ENCODE data around the gene NT5E.

The NT5E gene

DNA sequence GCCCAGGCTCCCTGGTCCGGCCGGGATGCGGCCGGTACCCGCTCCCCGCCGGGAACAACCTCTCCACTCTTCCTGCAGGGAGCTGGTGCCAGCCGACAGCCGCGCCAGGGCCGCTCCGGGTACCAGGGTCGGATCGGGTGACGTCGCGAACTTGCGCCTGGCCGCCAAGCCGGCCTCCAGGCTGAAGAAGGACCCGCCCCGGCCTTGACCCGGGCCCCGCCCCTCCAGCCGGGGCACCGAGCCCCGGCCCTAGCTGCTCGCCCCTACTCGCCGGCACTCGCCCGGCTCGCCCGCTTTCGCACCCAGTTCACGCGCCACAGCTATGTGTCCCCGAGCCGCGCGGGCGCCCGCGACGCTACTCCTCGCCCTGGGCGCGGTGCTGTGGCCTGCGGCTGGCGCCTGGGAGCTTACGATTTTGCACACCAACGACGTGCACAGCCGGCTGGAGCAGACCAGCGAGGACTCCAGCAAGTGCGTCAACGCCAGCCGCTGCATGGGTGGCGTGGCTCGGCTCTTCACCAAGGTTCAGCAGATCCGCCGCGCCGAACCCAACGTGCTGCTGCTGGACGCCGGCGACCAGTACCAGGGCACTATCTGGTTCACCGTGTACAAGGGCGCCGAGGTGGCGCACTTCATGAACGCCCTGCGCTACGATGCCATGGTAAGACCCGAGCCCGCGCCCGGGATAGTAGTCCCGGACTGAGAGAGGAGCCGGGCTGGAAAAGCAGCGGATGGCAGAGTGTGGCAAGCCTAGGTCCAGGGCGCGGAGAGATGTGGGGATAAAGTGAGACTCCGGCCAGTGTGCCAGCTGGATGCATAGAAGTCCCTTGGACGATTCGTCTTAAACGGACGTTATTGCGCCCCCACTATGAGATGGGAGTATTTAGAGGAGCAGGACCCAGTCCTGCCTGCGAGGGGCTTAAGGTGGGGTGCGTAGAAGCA lies at the start of gene NT5E:
TSS of gene NT5E (plus strand) at position 266 of the 942 bp plus-strand sequence. CDS start at position 323, 57 bp downstream.
- Histone ChIP-seq H3K9me3 (ENCODE audit: low read length) (no peaks in the 10 kb centered on the region), H3K4me2 (ENCODE audit: low read length) (no peak within 1 kb of the TSS), H3K36me3 (ENCODE audit: insufficient read depth, low read length) (no peaks in the 10 kb centered on the region), H3K9ac (ENCODE audit: low read length) (no peak within 1 kb of the TSS), H3F3A (ENCODE audit: insufficient read depth, low read length) (no peaks in the 10 kb centered on the region), H3K4me3 (ENCODE audit: low read depth, low read length, poor library complexity, severe bottlenecking) (no peak within 1 kb of the TSS), H3K4me1 (ENCODE audit: insufficient read depth, low read length, severe bottlenecking) (no peaks in the 10 kb centered on the region), H3K9me2 (ENCODE audit: low read depth, low read length) (no peaks in the 10 kb centered on the region), H3K79me2 (ENCODE audit: insufficient read depth, low read length) (no peaks in the 10 kb centered on the region), H3K27me3 (ENCODE audit: insufficient read depth, low read length) (no peaks in the 10 kb centered on the region), H2AFZ (ENCODE audit: low read length) (no peak within 1 kb of the TSS), H4K20me1 (ENCODE audit: insufficient read depth, low read length) (no peaks in the 10 kb centered on the region), H3K27ac (ENCODE audit: low read depth, low read length, poor library complexity, severe bottlenecking) (no peak within 1 kb of the TSS)
- TF ChIP-seq, protein P1, sequence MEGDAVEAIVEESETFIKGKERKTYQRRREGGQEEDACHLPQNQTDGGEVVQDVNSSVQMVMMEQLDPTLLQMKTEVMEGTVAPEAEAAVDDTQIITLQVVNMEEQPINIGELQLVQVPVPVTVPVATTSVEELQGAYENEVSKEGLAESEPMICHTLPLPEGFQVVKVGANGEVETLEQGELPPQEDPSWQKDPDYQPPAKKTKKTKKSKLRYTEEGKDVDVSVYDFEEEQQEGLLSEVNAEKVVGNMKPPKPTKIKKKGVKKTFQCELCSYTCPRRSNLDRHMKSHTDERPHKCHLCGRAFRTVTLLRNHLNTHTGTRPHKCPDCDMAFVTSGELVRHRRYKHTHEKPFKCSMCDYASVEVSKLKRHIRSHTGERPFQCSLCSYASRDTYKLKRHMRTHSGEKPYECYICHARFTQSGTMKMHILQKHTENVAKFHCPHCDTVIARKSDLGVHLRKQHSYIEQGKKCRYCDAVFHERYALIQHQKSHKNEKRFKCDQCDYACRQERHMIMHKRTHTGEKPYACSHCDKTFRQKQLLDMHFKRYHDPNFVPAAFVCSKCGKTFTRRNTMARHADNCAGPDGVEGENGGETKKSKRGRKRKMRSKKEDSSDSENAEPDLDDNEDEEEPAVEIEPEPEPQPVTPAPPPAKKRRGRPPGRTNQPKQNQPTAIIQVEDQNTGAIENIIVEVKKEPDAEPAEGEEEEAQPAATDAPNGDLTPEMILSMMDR (IDR thresholded peaks at IDR 0.05; ENCODE audit: low read length): no peak
- no peak for TF ChIP-seq EZH2 (IDR thresholded peaks at IDR 0.05; ENCODE audit: borderline replicate concordance, low read length)

DNA sequence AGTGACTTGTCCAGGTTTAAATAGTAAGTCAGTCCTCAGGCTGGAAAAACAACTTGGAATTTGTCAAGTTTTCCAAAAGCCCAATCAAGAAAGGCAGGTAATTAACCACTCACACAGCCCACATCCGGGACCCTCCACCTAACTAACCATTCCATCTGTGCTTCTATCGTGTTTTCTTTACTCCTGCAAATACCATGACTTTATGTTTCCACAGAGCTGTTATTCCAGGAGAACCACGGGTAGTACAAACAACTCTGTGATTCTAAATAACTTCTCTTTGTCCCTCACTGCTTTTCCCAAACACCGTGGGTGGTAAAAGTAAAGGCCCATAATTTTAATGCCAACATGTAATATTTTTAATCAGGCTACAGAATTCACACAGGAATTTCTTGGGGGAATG lies 49.6 kb upstream of the NT5E start:
- Histone ChIP-seq H3K9ac (ENCODE audit: low read length) (no peak overlapping the region), H3K4me3 (ENCODE audit: low read depth, low read length, poor library complexity, severe bottlenecking) (no peak overlapping the region), H4K20me1 (ENCODE audit: insufficient read depth, low read length) (no peaks in the 10 kb centered on the region), H3K9me3 (ENCODE audit: low read length) (no peaks in the 10 kb centered on the region), H2AFZ (ENCODE audit: low read length) (no peak overlapping the region), H3K36me3 (ENCODE audit: insufficient read depth, low read length) (no peaks in the 10 kb centered on the region), H3K9me2 (ENCODE audit: low read depth, low read length) (no peaks in the 10 kb centered on the region), H3K79me2 (ENCODE audit: insufficient read depth, low read length) (no peaks in the 10 kb centered on the region), H3K27me3 (ENCODE audit: insufficient read depth, low read length) (no peaks in the 10 kb centered on the region), H3F3A (ENCODE audit: insufficient read depth, low read length) (no peaks in the 10 kb centered on the region), H3K4me1 (ENCODE audit: insufficient read depth, low read length, severe bottlenecking) (no peaks in the 10 kb centered on the region), H3K4me2 (ENCODE audit: low read length) (no peak overlapping the region), H3K27ac (ENCODE audit: low read depth, low read length, poor library complexity, severe bottlenecking) (no peak overlapping the region)
- no peak for TF ChIP-seq EZH2 (IDR thresholded peaks at IDR 0.05; ENCODE audit: borderline replicate concordance, low read length)
- TF ChIP-seq, protein P1 (IDR thresholded peaks at IDR 0.05; ENCODE audit: low read length): no peak

DNA sequence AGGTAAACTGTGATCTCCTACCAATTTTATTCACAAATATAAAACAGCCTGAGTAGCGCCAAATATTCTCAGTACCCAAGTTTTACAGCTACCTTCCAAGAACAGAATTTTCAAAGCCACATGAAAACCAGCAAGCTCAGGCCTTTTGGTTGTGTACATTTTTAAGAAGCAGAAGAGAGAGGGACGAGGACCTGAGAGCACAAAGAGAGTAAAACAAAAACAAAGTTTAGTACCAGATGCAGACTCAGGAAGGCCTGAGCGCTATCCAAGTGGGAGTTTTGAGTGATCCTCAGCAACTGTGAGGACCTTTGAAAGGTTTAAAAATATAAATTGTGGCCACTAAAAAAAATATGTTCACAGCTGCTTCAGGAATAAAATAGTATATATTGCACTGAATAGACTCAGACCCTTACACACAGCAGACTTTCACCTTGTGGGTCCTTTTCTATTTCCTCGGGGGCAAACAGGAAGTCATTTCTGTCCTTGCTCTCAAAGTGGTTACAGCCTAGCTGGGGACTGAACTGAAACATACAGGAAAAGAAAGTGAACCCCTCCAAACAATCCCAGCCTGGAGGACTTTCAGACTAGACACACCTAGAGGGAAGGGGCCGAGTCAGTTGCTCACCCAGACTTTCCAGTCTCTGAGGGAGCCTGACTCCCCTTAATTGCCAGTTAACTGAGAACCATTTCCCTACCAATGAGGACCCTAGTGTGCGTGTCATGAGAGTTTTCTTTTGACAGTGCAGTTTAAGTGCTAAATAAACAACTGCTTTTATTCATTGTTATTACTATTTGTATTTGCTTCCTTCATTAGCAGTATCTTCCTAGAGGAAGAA lies 48.5 kb upstream of the NT5E start:
- Histone ChIP-seq H3K4me3 (ENCODE audit: low read depth, low read length, poor library complexity, severe bottlenecking) (no peak overlapping the region), H3K27ac (ENCODE audit: low read depth, low read length, poor library complexity, severe bottlenecking) (no peak overlapping the region), H3K27me3 (ENCODE audit: insufficient read depth, low read length) (no peaks in the 10 kb centered on the region), H3K36me3 (ENCODE audit: insufficient read depth, low read length) (no peaks in the 10 kb centered on the region), H3K9me2 (ENCODE audit: low read depth, low read length) (no peaks in the 10 kb centered on the region), H3K9ac (ENCODE audit: low read length) (no peak overlapping the region), H3F3A (ENCODE audit: insufficient read depth, low read length) (no peaks in the 10 kb centered on the region), H3K9me3 (ENCODE audit: low read length) (no peaks in the 10 kb centered on the region), H3K4me1 (ENCODE audit: insufficient read depth, low read length, severe bottlenecking) (no peaks in the 10 kb centered on the region), H4K20me1 (ENCODE audit: insufficient read depth, low read length) (no peaks in the 10 kb centered on the region), H3K79me2 (ENCODE audit: insufficient read depth, low read length) (no peaks in the 10 kb centered on the region), H2AFZ (ENCODE audit: low read length) (no peak overlapping the region), H3K4me2 (ENCODE audit: low read length) (no peak overlapping the region)
- TF ChIP-seq EZH2 (IDR thresholded peaks at IDR 0.05; ENCODE audit: borderline replicate concordance, low read length): no peak
- TF ChIP-seq, protein P1 (IDR thresholded peaks at IDR 0.05; ENCODE audit: low read length): no peak

All from OCI-LY1 (cell line).